Thymus (tissue), 11 donors: ENCODE measurements around the gene DNM1. TPM values are rescaled to one million over a fixed set of nuclear protein-coding genes. Genes with fewer than 3 reads are reported as not detected.

ENCODE experiments used
- DNase-seq, 9 donors: peaks; one replicate each; pipeline ENCODE4 v3.0.0-alpha.2; 2013; ENCODE audit warnings: low spot score in 9 of 9, low read depth in 6 of 9, missing footprints in 1 of 9
- H3K27ac ChIP-seq, 2 donors: one replicate each; pipeline ENCODE4 v1.5.1; 2013; ENCODE audit warnings: control low read depth in 1 of 2, low read depth in 1 of 2, low read length in 1 of 2, mild to moderate bottlenecking in 1 of 2, moderate library complexity in 1 of 2
- H3K27me3 ChIP-seq, 2 donors: one replicate each; pipeline ENCODE4 v1.5.1; 2013; ENCODE audit warnings: low read length in 1 of 2; ENCODE audit not compliant: control insufficient read depth in 2 of 2, insufficient read depth in 1 of 2
- H3K36me3 ChIP-seq, 2 donors: one replicate each; pipeline ENCODE4 v1.5.1; 2013; ENCODE audit warnings: low read length in 1 of 2, mild to moderate bottlenecking in 1 of 2, moderate library complexity in 1 of 2; ENCODE audit not compliant: control insufficient read depth in 2 of 2, insufficient read depth in 2 of 2
- H3K4me1 ChIP-seq, 2 donors: one replicate each; pipeline ENCODE4 v1.5.1; 2013; ENCODE audit warnings: low read length in 2 of 2; ENCODE audit not compliant: control insufficient read depth in 2 of 2, insufficient read depth in 2 of 2
- H3K4me3 ChIP-seq, 2 donors: one replicate each; pipeline ENCODE4 v1.5.1; 2013; ENCODE audit warnings: low read length in 2 of 2, control low read depth in 1 of 2, mild to moderate bottlenecking in 1 of 2
- H3K9me3 ChIP-seq, 2 donors: one replicate each; pipeline ENCODE4 v1.5.1; 2013; ENCODE audit warnings: low read length in 1 of 2, mild to moderate bottlenecking in 1 of 2; ENCODE audit not compliant: control insufficient read depth in 2 of 2, insufficient read depth in 1 of 2
- WGBS: extraction: QIAGEN DNeasy Blood & Tissue Kit; methylation state at CpG from one replicate; pipeline ENCODE4 v1.1.7; 2013; 5-methylcytosine and 5-hydroxymethylcytosine counted together
- polyA plus RNA-seq: library from polyadenylated mRNA; stranded (reverse); fragments of 200-250 nt; gene quantifications from one replicate; pipeline ENCODE4 v1.2.3, GENCODE V29; 2013
- total RNA-seq: library from RNA; stranded (reverse); fragments of 120-200 nt; gene quantifications from one replicate; pipeline ENCODE4 v1.2.4, GENCODE V29; 2013
- donor health status: healthy.

Gene DNM1
- total and polyA plus RNA-seq, 2 donors, result 0.94 to 4.5 TPM

GRCh38 chr9:128206916-128207910, 4.0 kb downstream of the DNM1 start:
- no peaks in the 10 kb centered on the region for H3K36me3 ChIP-seq
- H3K9me3 ChIP-seq, result peaks cover 0 to 7% of the 10 kb centered on the region in 2 donors
- DNase-seq, result no peak
- peaks cover 5 to 13% of the 10 kb centered on the region in 2 donors for H3K4me1 ChIP-seq
- no peak overlapping the region for H3K27ac ChIP-seq
- peaks cover 24 to 47% of the 10 kb centered on the region in 2 donors for H3K27me3 ChIP-seq
- H3K4me3 ChIP-seq, result no peak overlapping the region
- 95% methylated on average over 15 of the region's 15 CpGs for WGBS

GRCh38 chr9:128208386-128208785, 5.2 kb downstream of the DNM1 start:
- Histone ChIP-seq H3K4me3 (no peak overlapping the region), H3K36me3 (no peaks in the 10 kb centered on the region), H3K9me3 (peaks cover 0 to 7% of the 10 kb centered on the region in 2 donors), H3K27me3 (peaks cover 24 to 47% of the 10 kb centered on the region in 2 donors), H3K27ac (no peak overlapping the region), H3K4me1 (peaks cover 5 to 8% of the 10 kb centered on the region in 2 donors)
- WGBS, result 97% methylated on average over 7 of the region's 7 CpGs
- no peak for DNase-seq

- Histone ChIP-seq H3K27ac (no peak overlapping the region), H3K36me3 (no peaks in the 10 kb centered on the region), H3K9me3 (peaks cover 0 to 3% of the 10 kb centered on the region in 2 donors), H3K4me3 (no peak overlapping the region), H3K4me1 (peaks cover 0 to 3% of the 10 kb centered on the region in 2 donors), H3K27me3 (peaks cover 17 to 39% of the 10 kb centered on the region in 2 donors)
- WGBS, result 91% methylated on average over 15 of the region's 15 CpGs
- DNase-seq, result no peak
Measured at GRCh38 chr9:128208946-128209669, 5.9 kb downstream of the DNM1 start.

GRCh38 chr9:128211186-128211980, 8.2 kb downstream of the DNM1 start:
- Histone ChIP-seq H3K4me1 (peaks cover 0 to 2% of the 10 kb centered on the region in 2 donors), H3K9me3 (no peaks in the 10 kb centered on the region), H3K27me3 (peaks cover under 1 to 17% of the 10 kb centered on the region in 2 donors), H3K27ac (no peak overlapping the region), H3K36me3 (no peaks in the 10 kb centered on the region), H3K4me3 (no peak overlapping the region)
- WGBS, result 90% methylated on average over 12 of the region's 12 CpGs
- DNase-seq, result no peak

GRCh38 chr9:128211981-128212281, 8.8 kb downstream of the DNM1 start:
- Histone ChIP-seq H3K4me3 (no peak overlapping the region), H3K4me1 (peaks cover 0 to 3% of the 10 kb centered on the region in 2 donors), H3K36me3 (no peaks in the 10 kb centered on the region), H3K9me3 (no peaks in the 10 kb centered on the region), H3K27ac (no peak overlapping the region), H3K27me3 (peaks cover 0 to 12% of the 10 kb centered on the region in 2 donors)
- WGBS, result 97% methylated on average over 2 of the region's 2 CpGs
- DNase-seq, result no peak

GRCh38 chr9:128213746-128214497, 10.7 kb downstream of the DNM1 start:
- H3K4me3 ChIP-seq, result no peak overlapping the region
- H3K9me3 ChIP-seq, result no peaks in the 10 kb centered on the region
- peaks cover 3 to 16% of the 10 kb centered on the region in 2 donors for H3K4me1 ChIP-seq
- no peak for DNase-seq
- peaks cover 0 to 14% of the 10 kb centered on the region in 2 donors for H3K27me3 ChIP-seq
- H3K27ac ChIP-seq, result no peak overlapping the region
- no peaks in the 10 kb centered on the region for H3K36me3 ChIP-seq
- 96% methylated on average over 12 of the region's 12 CpGs for WGBS

- H3K27me3 ChIP-seq, result peaks cover 0 to 16% of the 10 kb centered on the region in 2 donors
- no peaks in the 10 kb centered on the region for H3K9me3 ChIP-seq
- H3K4me3 ChIP-seq, result no peak overlapping the region
- DNase-seq, result no peak
- 94% methylated on average over 21 of the region's 21 CpGs for WGBS
- H3K27ac ChIP-seq, result no peak overlapping the region
- no peaks in the 10 kb centered on the region for H3K36me3 ChIP-seq
- peaks cover 3 to 18% of the 10 kb centered on the region in 2 donors for H3K4me1 ChIP-seq
Measured at GRCh38 chr9:128214571-128215490, 11.7 kb downstream of the DNM1 start.
